Stimulated activated CD4-positive, alpha-beta T cell treated with anti-CD3 and anti-CD28 coated beads, Interleukin-12 subunit alpha, Interleukin-12 subunit beta, amount 100 ng/mL, for 48 hours (primary cell): ENCODE data around the gene VSTM4.

Source experiments
- DNase-seq, 3 donors: peaks; one replicate each; pipeline ENCODE4 v3.0.0-alpha.2; 2020; ENCODE audit warnings: low read depth in 2 of 3, low spot score in 1 of 3

VSTM4 gene

GRCh38 chr10:49141541-49142332 lies 26.4 kb upstream of the VSTM4 start:
- no peak for DNase-seq

DNA sequence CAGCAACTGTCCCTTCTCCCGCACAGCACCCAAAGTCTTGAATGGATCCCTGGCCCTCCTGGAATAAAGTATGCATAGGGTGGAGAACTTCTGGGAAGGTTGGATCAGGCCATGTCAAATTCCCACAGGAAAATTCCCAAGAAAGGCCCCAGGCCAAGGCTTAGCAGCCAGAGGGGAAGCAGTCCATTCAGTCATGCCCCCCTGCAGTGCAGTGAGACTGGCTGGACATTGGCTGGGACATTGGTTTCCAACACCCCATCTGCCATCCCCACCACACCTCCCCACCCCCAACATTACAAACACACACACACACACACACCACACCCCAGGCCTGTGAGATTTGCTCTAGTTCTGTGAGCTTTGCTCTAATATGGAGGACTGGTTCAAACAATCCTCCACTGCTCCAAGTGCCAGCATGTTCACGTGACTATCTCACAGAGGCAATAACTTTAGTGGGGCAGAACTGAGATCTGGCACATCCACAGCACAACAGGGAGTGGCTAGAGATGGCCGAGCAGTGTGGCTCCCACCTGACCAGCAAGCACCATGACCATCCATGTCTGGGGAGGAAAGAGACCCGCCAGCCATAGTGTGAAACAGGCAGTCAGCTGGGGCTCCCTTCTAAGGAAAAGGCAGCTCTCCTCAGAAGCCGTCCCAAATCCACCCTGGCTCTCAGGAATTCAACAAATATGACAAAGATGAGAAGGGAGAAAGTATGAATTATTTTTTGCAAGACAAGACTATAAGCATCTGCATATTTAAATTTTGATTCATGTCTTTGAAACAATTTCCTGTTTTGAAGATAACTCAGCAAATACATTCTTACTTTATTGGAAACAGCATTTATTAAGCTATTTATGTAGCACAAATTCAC lies 25.2 kb upstream of the VSTM4 start:
- DNase-seq = no peak

GRCh38 chr10:49139846-49140195 lies 24.5 kb upstream of the VSTM4 start:
- DNase-seq = no peak

DNA sequence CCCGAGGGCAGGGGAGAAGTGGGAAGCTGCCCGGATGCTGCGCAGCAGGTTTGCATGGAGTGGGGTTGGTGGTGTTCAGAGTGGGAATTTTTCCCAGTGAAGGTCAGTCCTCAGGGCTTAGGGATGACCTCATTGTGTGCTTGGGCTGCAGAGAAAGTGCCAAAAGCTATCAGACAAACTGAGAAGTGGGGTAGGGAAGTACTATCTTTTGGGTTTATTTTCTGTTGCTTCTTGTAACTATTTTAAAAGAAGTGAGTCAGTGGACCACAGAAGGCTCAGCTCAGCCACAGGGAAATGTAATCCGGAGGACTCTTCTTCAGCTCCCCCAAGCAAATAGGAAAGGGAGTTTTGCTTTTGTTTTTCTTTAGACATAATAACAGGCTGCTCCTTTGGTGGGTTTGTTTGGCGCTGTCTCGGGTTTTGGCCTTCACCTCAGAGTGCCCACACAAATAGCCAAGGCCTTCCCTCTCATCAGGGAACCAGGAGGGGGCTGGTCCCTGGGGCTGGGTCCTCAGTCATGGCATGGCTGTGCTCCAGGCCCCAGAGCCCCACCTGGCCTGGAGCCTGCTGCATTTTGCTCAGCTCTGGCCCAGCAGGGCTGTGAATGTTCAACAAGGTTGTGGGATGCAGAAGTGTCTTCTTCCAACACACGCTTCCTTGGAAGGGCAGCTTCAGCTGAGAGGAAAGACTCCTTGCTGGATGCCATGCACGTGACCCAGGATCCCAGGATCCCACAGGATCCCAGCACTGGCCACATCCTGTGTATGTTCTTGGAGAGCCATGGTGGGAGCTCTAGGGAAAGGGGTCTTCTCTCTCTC lies 23.9 kb upstream of the VSTM4 start:
- DNase-seq = no peak

DNA sequence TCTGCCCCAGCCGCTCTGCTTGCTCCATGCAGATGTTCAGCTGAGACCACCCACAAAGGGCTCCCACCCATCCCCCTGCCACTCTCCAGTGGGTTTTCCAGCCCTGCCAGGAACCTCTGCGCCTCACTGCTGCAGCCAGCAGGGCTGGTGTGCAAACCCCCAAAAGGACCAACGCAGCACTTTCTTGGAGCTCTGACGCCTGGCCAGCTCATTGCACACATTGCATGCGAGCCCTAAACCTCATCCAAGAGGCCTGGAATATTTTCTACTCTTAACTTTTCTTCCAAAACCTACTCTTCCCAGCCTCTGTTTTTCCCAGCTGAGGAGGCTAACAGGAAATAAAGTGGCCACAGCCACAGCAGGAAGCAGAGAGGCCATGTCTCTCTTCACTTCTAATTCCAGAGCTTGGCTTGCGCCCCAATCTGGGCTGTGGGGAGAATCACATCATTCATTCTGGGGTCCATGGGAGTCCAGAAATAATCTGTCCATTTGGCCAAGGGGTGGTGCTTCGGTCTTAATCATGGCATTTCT lies 23.1 kb upstream of the VSTM4 start:
- no peak for DNase-seq

- DNase-seq = no peak
These were observed 21.2 kb upstream of the VSTM4 start for GRCh38 chr10:49136525-49136924.

DNA sequence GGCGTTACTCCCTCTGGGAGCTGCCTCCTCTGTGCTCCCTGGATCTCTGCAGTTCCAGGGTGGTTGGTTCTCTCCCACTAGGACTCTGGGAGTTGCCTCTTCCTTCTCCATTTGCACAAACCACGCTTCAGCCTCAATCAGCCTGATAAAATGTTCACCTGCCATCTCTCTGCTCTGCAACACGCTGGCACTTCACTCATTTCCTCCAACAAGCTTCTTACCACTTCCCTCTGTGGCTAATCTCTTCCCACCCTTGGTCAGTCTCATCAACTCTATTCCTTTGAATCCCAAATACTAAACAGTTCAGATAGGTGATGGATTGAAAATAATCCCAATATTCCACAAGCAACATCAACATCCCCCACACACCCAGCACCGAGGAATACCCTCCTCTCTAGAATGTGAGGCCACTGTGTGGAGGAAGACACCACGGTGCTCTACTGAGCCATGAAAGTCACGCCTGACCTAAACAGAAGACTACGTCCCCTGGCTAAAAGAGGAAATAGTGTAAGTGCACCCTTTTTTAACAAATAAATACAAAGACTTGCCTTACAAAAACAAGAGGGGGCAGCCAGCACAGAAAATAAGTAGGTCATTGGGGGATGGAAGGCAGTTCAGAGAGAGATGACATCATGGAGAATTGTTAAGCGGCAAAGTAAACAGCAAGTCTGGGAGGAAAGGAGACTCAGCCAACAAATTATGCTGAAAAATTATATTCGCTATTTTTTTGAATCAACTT lies 20.4 kb upstream of the VSTM4 start:
- no peak for DNase-seq

GRCh38 chr10:49134327-49134726 lies 19.0 kb upstream of the VSTM4 start:
- no peak for DNase-seq

- DNase-seq = no peak
These were observed 18.5 kb upstream of the VSTM4 start, which contains the start of gene FAM170B for GRCh38 chr10:49133706-49134248. Gene FAM170B (minus strand): TSS chr10:49134021. CDS start chr10:49133918, 103 bp downstream.

DNA sequence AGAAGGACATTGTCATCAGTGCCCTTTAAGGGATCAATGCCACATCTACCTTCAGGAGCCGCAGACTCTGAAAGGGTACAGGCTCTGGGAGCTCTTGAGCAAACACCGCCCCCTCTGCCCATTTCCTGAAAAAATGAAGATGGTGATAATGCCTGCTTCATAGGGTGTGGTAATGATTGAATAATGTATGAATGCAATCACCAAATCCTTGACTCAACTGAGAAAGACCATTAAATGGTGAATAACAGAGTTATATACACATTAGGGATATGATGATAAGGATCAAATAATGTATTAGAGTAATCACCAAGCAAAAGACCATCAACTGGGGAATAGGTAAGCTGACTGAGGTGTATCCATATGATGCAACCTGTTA lies 17.0 kb upstream of the VSTM4 start:
- no peak for DNase-seq

- no peak for DNase-seq
These were observed 16.4 kb upstream of the VSTM4 start for GRCh38 chr10:49131507-49132361.

GRCh38 chr10:49129376-49129775 lies 14.1 kb upstream of the VSTM4 start:
- DNase-seq = no peak

DNA sequence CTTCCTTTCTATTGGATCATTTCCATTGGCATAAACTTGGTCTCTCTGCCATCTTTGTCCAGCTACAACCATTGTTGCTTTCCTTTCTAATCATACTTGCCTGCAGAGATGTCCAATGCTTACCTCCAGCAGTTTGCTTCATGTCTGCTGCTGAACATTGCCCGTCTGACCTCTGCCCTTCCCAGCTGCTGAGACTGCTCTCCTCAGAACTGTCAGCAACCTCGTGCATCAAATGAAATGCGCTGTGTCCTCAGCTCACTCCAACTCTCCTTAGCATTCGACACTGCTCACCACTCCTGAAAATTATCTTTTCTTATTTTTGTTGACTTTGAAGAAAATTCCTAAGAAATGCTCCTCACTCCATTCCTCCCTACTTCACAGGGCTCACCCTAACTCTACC lies 13.5 kb upstream of the VSTM4 start:
- no peak for DNase-seq

DNA sequence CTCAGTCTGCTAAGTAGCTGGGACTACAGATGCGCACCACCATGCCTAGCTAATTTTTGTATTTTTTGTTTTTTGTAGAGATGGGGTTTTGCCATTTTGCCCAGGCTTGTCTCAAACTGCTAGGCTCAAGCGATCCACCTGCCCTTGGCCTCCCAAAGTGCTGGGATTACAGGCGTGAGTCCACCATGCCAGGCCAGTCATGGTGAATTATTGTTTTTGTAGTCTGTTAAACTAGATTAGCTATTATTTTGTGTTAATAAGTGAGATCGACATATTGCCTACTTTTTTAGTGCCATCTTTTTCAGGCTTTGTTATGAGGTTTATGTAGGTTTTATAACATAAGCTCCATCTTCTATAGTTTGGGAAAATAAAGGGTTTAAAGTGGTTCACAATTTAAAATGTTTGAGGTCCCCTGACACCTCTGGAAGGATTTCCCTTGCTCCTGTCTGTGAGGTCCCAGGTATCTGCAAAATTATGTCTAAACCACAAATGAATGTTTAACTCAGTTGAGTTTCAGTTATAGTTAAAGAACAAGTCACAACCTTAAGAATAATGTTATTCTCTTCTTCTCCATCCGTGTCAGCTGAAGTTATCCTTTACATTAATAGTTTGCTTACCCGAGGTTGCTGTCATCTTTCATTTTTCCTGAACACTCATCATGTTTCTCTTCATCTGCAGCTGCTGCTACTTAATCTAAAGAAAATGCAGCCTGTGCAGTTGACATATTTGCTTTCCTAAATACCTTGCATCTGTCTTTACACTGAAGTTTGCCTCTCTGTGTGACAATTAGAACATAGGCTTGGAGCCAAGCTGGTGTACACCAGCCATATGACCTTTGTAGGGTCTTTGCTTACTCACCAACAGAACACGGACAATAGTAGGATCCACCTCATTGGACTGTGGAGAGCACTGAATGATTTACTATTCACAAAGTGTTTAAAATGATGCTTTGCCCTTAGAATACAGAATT lies 8.9 kb upstream of the VSTM4 start:
- DNase-seq = no peak

GRCh38 chr10:49120911-49121310 lies 5.6 kb upstream of the VSTM4 start:
- no peak for DNase-seq

GRCh38 chr10:49119746-49120145 lies 4.4 kb upstream of the VSTM4 start:
- DNase-seq = no peak

DNA sequence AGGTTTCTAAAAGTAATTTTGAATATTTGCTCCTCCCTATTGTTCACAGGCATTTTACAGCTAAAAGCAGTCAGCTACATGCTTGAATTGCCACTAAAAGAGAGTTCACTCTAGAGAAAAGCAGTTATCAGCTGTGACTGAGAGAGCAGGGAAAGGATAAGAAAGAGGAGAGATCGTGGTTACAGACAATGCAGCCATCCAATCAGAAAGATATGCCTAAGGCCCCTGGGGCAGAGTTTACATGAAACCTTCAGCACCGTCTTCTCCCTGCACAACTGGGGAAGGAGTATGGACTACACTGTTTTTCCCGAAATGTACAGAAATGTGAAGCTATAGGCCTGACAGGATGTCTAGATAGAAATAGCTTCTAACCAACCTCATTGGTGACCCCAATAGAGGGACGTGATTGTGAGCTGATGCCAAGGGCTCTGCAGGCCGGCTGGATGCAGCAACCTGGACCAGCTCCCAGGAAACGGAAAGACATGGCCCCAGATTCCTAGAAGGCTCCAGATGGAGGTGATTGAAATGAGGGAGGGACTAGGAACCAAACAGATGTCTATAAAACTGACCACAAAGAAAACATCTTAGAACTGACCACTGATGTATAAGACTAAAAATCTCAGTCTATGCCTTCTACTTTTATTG lies 3.2 kb upstream of the VSTM4 start:
- DNase-seq = no peak
